Common myeloid progenitor, CD34-positive (primary cell): ENCODE results near the gene PTPN14.

ENCODE experiments used
- CTCF ChIA-PET: fragments of 350-600 bp; sonication (Branson Sonifier 250); formaldehyde crosslinking; loops from one replicate; lab custom pipeline; 2021; ENCODE audit warnings: antibody characterized with exemption; lab: Charles Lee
- POLR2A ChIA-PET: fragments of 350-600 bp; sonication (Branson Sonifier 250); formaldehyde crosslinking; loops from one replicate; lab custom pipeline; 2021; ENCODE audit warnings: antibody characterized with exemption; lab: Charles Lee
- DNase-seq, 3 donors: peaks; one replicate each; pipeline versions ENCODE4 v3.0.0 to v3.0.0-alpha.2; 2013
- H3K27ac ChIP-seq, 2 experiments: 1 replicate in 1 of 2; 2 replicates in 1 of 2; pipeline ENCODE4 v1.7.0; 2013; ENCODE audit warnings: inconsistent platforms in 2 of 2, low read length in 2 of 2, mild to moderate bottlenecking in 2 of 2, low read depth in 1 of 2, moderate library complexity in 1 of 2; ENCODE audit not compliant: severe bottlenecking in 2 of 2, insufficient read depth in 1 of 2, poor library complexity in 1 of 2
- H3K27me3 ChIP-seq, 5 experiments: replicated peaks in 2 of 5; 1 replicate in 3 of 5; 2 replicates in 2 of 5; pipeline versions ENCODE4 v1.6.1 to v1.7.0; 2013; ENCODE audit warnings: low read length in 4 of 5, mild to moderate bottlenecking in 2 of 5, moderate library complexity in 2 of 5, inconsistent platforms in 1 of 5; ENCODE audit not compliant: insufficient read depth in 5 of 5, control insufficient read depth in 4 of 5
- H3K36me3 ChIP-seq, 4 experiments: 1 replicate in 2 of 4; 2 replicates in 2 of 4; pipeline versions ENCODE4 v1.6.1 to v1.7.0; 2013; ENCODE audit warnings: low read length in 3 of 4, control low read depth in 1 of 4, mild to moderate bottlenecking in 1 of 4; ENCODE audit not compliant: control insufficient read depth in 4 of 4, insufficient read depth in 4 of 4
- H3K4me1 ChIP-seq, 4 experiments: 1 replicate in 3 of 4; 2 replicates in 1 of 4; pipeline versions ENCODE4 v1.6.1 to v1.7.1; 2013; ENCODE audit warnings: low read length in 3 of 4, mild to moderate bottlenecking in 3 of 4, control low read depth in 1 of 4, inconsistent platforms in 1 of 4, moderate library complexity in 1 of 4; ENCODE audit not compliant: control insufficient read depth in 4 of 4, insufficient read depth in 4 of 4; ENCODE audit errors: control extremely low read depth in 1 of 4
- H3K4me3 ChIP-seq, 7 experiments: 1 replicate in 4 of 7; 2 replicates in 3 of 7; pipeline versions ENCODE4 v1.5.1 to v1.7.0; 2013; ENCODE audit warnings: mild to moderate bottlenecking in 7 of 7, low read length in 6 of 7, moderate library complexity in 6 of 7, inconsistent platforms in 2 of 7, low read depth in 2 of 7, control low read depth in 1 of 7; ENCODE audit not compliant: insufficient read depth in 4 of 7, control insufficient read depth in 1 of 7; ENCODE audit errors: extremely low read depth in 1 of 7
- H3K9me3 ChIP-seq, 5 experiments: 1 replicate in 4 of 5; 2 replicates in 1 of 5; pipeline versions ENCODE4 v1.6.1 to v1.7.1; 2013; ENCODE audit warnings: low read length in 4 of 5, mild to moderate bottlenecking in 2 of 5, inconsistent platforms in 1 of 5, low read depth in 1 of 5, moderate library complexity in 1 of 5; ENCODE audit not compliant: control insufficient read depth in 4 of 5, insufficient read depth in 2 of 5; ENCODE audit errors: control extremely low read depth in 1 of 5
- WGBS: methylation state at CpG from one replicate; pipeline ENCODE4 v1.1.5; 2013; ENCODE audit not compliant: insufficient coverage; 5-methylcytosine and 5-hydroxymethylcytosine counted together

PTPN14 gene

GRCh38 chr1:214321705-214322453 lies 229.5 kb downstream of the PTPN14 start:
- Histone ChIP-seq H3K27me3 (no peaks in the 10 kb centered on the region), H3K36me3 (peaks cover 0 to 6% (median 0%) of the 10 kb centered on the region in 4 experiments), H3K9me3 (no peaks in the 10 kb centered on the region), H3K27ac (no peak overlapping the region), H3K4me3 (no peak overlapping the region), H3K4me1 (peaks cover 0 to 9% (median 6%) of the 10 kb centered on the region in 4 experiments)
- CTCF ChIA-PET, result interaction anchor here (1.1 to 1.6 kb wide), 4 partner anchors 10 to 61 kb away, joined by 3 to 8 read pairs (median 4); no protein-coding TSS in a partner anchor
- WGBS, result 98% methylated on average over 5 of the region's 5 CpGs
- POLR2A ChIA-PET, result no interaction called here
- DNase-seq, result no peak

- WGBS, result 97% methylated on average over 5 of the region's 5 CpGs
- DNase-seq, result no peak
- Histone ChIP-seq H3K4me3 (no peak overlapping the region), H3K27ac (no peak overlapping the region), H3K4me1 (no peaks in the 10 kb centered on the region), H3K9me3 (no peaks in the 10 kb centered on the region), H3K27me3 (no peaks in the 10 kb centered on the region), H3K36me3 (peaks cover 0 to 6% (median 0%) of the 10 kb centered on the region in 4 experiments)
- ChIA-PET POLR2A (no interaction called here), CTCF (interaction anchor here (5.3 kb wide), 1 partner anchor 10 kb away, joined by 62 read pairs; no protein-coding TSS in a partner anchor)
Measured at GRCh38 chr1:214319938-214320337, 231.5 kb downstream of the PTPN14 start.

- H3K36me3 ChIP-seq, result peaks cover 0 to 6% (median 0%) of the 10 kb centered on the region in 4 experiments
- H3K27me3 ChIP-seq, result no peaks in the 10 kb centered on the region
- no peak overlapping the region for H3K4me3 ChIP-seq
- WGBS, result 84% methylated on average over 8 of the region's 10 CpGs
- CTCF ChIA-PET, result interaction anchor here (0.8 to 5.3 kb wide), 5 partner anchors 10 to 58 kb away, joined by 3 to 62 read pairs (median 8); no protein-coding TSS in a partner anchor
- POLR2A ChIA-PET, result no interaction called here
- H3K27ac ChIP-seq, result no peak overlapping the region
- no peaks in the 10 kb centered on the region for H3K4me1 ChIP-seq
- no peaks in the 10 kb centered on the region for H3K9me3 ChIP-seq
- no peak for DNase-seq
Measured at GRCh38 chr1:214318956-214319736, 232.3 kb downstream of the PTPN14 start.

GRCh38 chr1:214318356-214318755 lies 233.0 kb downstream of the PTPN14 start:
- H3K27me3 ChIP-seq, result no peaks in the 10 kb centered on the region
- CTCF ChIA-PET, result interaction anchor here (0.6 to 5.3 kb wide), 8 partner anchors 9 to 104 kb away, joined by 3 to 62 read pairs (median 6); no protein-coding TSS in a partner anchor
- 79% methylated on average over 6 of the region's 6 CpGs for WGBS
- no peak overlapping the region for H3K4me3 ChIP-seq
- POLR2A ChIA-PET, result no interaction called here
- H3K27ac ChIP-seq, result no peak overlapping the region
- H3K36me3 ChIP-seq, result peaks cover 0 to 6% (median 0%) of the 10 kb centered on the region in 4 experiments
- no peak for DNase-seq
- no peaks in the 10 kb centered on the region for H3K9me3 ChIP-seq
- no peaks in the 10 kb centered on the region for H3K4me1 ChIP-seq

DNA sequence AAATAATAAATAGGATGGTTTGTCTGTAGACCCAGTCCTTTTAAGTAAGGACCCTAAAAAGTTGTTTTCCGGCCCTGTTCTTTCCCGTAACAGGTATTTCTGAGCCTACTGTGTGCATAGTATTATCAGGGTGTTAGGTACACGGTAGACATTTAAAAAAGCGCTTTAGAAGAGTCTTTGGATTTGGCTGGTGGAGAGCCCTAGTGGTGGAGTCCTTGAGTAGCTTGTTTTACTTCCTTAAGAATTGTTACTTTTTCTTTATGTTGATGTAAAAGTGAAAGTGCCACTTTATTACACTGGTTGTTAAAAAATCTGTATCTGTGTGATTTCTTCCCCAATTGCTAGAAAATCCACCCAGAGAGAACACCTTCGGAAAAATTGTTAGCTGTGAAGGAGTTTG lies 233.7 kb downstream of the PTPN14 start:
- DNase-seq, result peak in 1 of 3 donors; percentile 15
- Histone ChIP-seq H3K27ac (no peak overlapping the region), H3K27me3 (no peaks in the 10 kb centered on the region), H3K9me3 (no peaks in the 10 kb centered on the region), H3K4me3 (no peak overlapping the region), H3K4me1 (no peaks in the 10 kb centered on the region), H3K36me3 (peaks cover 0 to 6% (median 0%) of the 10 kb centered on the region in 4 experiments)
- POLR2A ChIA-PET, result no interaction called here
- WGBS, result 100% methylated on average over 3 of the region's 5 CpGs
- CTCF ChIA-PET, result interaction anchor here (0.6 to 5.3 kb wide), 7 partner anchors 12 to 103 kb away, joined by 4 to 62 read pairs (median 7); no protein-coding TSS in a partner anchor

- POLR2A ChIA-PET, result no interaction called here
- peaks cover 0 to 6% (median 0%) of the 10 kb centered on the region in 4 experiments for H3K36me3 ChIP-seq
- no peaks in the 10 kb centered on the region for H3K4me1 ChIP-seq
- CTCF ChIA-PET, result interaction anchor here (1.4 to 5.3 kb wide), 7 partner anchors 12 to 262 kb away, joined by 4 to 62 read pairs (median 8); no protein-coding TSS in a partner anchor
- no peak overlapping the region for H3K4me3 ChIP-seq
- WGBS, result 89% methylated on average over 2 of the region's 4 CpGs
- H3K27me3 ChIP-seq, result no peaks in the 10 kb centered on the region
- H3K9me3 ChIP-seq, result no peaks in the 10 kb centered on the region
- no peak for DNase-seq
- H3K27ac ChIP-seq, result no peak overlapping the region
Measured at GRCh38 chr1:214317300-214317699, 234.1 kb downstream of the PTPN14 start.
